ENCODE results near the gene LDLRAD2. TPM values are rescaled to one million over a fixed set of nuclear protein-coding genes. Genes with fewer than 3 reads are reported as not detected.

The LDLRAD2 gene
- polyA plus RNA-seq, 1 of the 3 experiments (the other 2 are of a cell fraction) = 0.02 TPM

DNA sequence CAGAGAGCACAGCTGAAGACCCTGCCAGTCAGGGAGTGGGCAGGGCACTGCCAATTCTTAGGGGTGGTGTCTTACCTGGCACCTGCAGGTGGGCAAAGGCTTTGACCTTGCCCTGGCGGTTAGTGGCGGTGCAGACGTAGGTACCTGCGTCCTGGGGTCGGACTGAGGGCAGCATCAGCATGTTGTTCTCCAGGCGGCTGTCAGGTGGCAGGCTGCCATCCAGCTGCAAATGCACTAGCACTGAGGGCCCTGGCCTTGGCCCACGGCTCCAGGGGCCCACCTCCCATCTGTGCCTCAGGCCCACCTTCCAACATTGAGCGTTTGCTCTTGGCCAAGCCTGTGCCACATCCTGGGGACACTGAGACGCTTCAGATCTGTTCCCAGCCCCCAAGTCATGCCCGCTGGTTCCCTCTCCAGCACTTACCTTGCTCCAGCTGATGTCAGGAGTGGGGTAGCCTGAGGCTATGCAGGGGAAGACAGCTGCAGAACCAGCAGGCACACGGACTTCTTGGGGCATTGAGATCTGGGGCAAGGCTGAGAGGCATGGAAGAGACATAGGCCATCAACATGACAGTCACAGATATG, 21.4 kb downstream of the LDLRAD2 start:
- no peak for DNase-seq
- POLR2A ChIA-PET = no interaction called here
- Histone ChIP-seq H3K9me3 (no peaks in the 10 kb centered on the region), H3F3A (replicated peaks; ENCODE audit: insufficient read depth) (no peaks in the 10 kb centered on the region), H3K27ac (ENCODE audit: low read depth in 2 of 2, low read length in 1 of 2) (no peak overlapping the region), H3K9ac (no peak overlapping the region), H2AFZ (ENCODE audit: low read depth) (no peak overlapping the region), H3K79me2 (ENCODE audit: insufficient read depth) (no peaks in the 10 kb centered on the region), H3K4me3 (ENCODE audit: low read depth in 2 of 2, low read length in 1 of 2) (no peak overlapping the region; a peak in 1 of 4 replicates), H4K20me1 (ENCODE audit: insufficient read depth) (no peaks in the 10 kb centered on the region), H3K9me2 (no peaks in the 10 kb centered on the region), H3K27me3 (ENCODE audit: insufficient read depth) (no peaks in the 10 kb centered on the region), H3K4me2 (no peak overlapping the region), H3K4me1 (ENCODE audit: control insufficient read depth in 1 of 2, insufficient read depth in 2 of 2, low read depth in 1 of 2, low read length in 1 of 2) (no peaks in the 10 kb centered on the region), H3K36me3 (replicated peaks in 1 of 2; ENCODE audit: control insufficient read depth in 1 of 2, insufficient read depth in 2 of 2, low read length in 1 of 2) (peaks cover 25 to 39% of the 10 kb centered on the region in 2 experiments)
- no peak for TF ChIP-seq FOXJ3 (CRISPR knock-in tag; IDR thresholded peaks at IDR 0.05)
- TF ChIP-seq, protein P1, sequence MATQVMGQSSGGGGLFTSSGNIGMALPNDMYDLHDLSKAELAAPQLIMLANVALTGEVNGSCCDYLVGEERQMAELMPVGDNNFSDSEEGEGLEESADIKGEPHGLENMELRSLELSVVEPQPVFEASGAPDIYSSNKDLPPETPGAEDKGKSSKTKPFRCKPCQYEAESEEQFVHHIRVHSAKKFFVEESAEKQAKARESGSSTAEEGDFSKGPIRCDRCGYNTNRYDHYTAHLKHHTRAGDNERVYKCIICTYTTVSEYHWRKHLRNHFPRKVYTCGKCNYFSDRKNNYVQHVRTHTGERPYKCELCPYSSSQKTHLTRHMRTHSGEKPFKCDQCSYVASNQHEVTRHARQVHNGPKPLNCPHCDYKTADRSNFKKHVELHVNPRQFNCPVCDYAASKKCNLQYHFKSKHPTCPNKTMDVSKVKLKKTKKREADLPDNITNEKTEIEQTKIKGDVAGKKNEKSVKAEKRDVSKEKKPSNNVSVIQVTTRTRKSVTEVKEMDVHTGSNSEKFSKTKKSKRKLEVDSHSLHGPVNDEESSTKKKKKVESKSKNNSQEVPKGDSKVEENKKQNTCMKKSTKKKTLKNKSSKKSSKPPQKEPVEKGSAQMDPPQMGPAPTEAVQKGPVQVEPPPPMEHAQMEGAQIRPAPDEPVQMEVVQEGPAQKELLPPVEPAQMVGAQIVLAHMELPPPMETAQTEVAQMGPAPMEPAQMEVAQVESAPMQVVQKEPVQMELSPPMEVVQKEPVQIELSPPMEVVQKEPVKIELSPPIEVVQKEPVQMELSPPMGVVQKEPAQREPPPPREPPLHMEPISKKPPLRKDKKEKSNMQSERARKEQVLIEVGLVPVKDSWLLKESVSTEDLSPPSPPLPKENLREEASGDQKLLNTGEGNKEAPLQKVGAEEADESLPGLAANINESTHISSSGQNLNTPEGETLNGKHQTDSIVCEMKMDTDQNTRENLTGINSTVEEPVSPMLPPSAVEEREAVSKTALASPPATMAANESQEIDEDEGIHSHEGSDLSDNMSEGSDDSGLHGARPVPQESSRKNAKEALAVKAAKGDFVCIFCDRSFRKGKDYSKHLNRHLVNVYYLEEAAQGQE (IDR thresholded peaks at IDR 0.05; ENCODE audit: low read depth, low read length) = no peak
- no peak for TF ChIP-seq POLR2AphosphoS5 (IDR thresholded peaks at IDR 0.05; ENCODE audit: low read depth, low read length)
- no peak for TF ChIP-seq JUND (IDR thresholded peaks at IDR 0.05)
- TF ChIP-seq, protein P2, sequence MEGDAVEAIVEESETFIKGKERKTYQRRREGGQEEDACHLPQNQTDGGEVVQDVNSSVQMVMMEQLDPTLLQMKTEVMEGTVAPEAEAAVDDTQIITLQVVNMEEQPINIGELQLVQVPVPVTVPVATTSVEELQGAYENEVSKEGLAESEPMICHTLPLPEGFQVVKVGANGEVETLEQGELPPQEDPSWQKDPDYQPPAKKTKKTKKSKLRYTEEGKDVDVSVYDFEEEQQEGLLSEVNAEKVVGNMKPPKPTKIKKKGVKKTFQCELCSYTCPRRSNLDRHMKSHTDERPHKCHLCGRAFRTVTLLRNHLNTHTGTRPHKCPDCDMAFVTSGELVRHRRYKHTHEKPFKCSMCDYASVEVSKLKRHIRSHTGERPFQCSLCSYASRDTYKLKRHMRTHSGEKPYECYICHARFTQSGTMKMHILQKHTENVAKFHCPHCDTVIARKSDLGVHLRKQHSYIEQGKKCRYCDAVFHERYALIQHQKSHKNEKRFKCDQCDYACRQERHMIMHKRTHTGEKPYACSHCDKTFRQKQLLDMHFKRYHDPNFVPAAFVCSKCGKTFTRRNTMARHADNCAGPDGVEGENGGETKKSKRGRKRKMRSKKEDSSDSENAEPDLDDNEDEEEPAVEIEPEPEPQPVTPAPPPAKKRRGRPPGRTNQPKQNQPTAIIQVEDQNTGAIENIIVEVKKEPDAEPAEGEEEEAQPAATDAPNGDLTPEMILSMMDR (IDR thresholded peaks at IDR 0.05) = no peak
- TF ChIP-seq, protein P3, sequence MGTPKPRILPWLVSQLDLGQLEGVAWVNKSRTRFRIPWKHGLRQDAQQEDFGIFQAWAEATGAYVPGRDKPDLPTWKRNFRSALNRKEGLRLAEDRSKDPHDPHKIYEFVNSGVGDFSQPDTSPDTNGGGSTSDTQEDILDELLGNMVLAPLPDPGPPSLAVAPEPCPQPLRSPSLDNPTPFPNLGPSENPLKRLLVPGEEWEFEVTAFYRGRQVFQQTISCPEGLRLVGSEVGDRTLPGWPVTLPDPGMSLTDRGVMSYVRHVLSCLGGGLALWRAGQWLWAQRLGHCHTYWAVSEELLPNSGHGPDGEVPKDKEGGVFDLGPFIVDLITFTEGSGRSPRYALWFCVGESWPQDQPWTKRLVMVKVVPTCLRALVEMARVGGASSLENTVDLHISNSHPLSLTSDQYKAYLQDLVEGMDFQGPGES (IDR thresholded peaks at IDR 0.05; ENCODE audit: low read depth, low read length) = no peak
- TF ChIP-seq CHD2 (IDR thresholded peaks at IDR 0.05; ENCODE audit: low read length, partially characterized antibody) = no peak
- no peak for TF ChIP-seq GATA2 (CRISPR knock-in tag; IDR thresholded peaks at IDR 0.05)
- TF ChIP-seq FOXM1 (IDR thresholded peaks at IDR 0.05; ENCODE audit: low read depth) = no peak
- TF ChIP-seq TCF12 (IDR thresholded peaks at IDR 0.05) = no peak
- TF ChIP-seq RXRA (IDR thresholded peaks at IDR 0.05; ENCODE audit: borderline replicate concordance, low read depth) = no peak
- TF ChIP-seq, protein P4, sequence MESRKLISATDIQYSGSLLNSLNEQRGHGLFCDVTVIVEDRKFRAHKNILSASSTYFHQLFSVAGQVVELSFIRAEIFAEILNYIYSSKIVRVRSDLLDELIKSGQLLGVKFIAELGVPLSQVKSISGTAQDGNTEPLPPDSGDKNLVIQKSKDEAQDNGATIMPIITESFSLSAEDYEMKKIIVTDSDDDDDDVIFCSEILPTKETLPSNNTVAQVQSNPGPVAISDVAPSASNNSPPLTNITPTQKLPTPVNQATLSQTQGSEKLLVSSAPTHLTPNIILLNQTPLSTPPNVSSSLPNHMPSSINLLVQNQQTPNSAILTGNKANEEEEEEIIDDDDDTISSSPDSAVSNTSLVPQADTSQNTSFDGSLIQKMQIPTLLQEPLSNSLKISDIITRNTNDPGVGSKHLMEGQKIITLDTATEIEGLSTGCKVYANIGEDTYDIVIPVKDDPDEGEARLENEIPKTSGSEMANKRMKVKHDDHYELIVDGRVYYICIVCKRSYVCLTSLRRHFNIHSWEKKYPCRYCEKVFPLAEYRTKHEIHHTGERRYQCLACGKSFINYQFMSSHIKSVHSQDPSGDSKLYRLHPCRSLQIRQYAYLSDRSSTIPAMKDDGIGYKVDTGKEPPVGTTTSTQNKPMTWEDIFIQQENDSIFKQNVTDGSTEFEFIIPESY (IDR thresholded peaks at IDR 0.05; ENCODE audit: borderline replicate concordance, low read depth) = no peak
- TF ChIP-seq RAD21 (IDR thresholded peaks at IDR 0.05; ENCODE audit: low read length) = no peak
- TF ChIP-seq GABPA (IDR thresholded peaks at IDR 0.05; ENCODE audit: low read depth) = no peak
- TF ChIP-seq MXI1 (IDR thresholded peaks at IDR 0.05; ENCODE audit: low read depth, low read length) = no peak
- no peak for TF ChIP-seq SIN3A (IDR thresholded peaks at IDR 0.05; ENCODE audit: borderline replicate concordance, low read depth, low read length)
- no peak for TF ChIP-seq FOSL2 (IDR thresholded peaks at IDR 0.05; ENCODE audit: borderline replicate concordance, low read depth)
- TF ChIP-seq, protein P5, sequence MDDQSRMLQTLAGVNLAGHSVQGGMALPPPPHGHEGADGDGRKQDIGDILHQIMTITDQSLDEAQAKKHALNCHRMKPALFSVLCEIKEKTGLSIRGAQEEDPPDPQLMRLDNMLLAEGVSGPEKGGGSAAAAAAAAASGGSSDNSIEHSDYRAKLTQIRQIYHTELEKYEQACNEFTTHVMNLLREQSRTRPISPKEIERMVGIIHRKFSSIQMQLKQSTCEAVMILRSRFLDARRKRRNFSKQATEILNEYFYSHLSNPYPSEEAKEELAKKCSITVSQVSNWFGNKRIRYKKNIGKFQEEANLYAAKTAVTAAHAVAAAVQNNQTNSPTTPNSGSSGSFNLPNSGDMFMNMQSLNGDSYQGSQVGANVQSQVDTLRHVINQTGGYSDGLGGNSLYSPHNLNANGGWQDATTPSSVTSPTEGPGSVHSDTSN (IDR thresholded peaks at IDR 0.05) = no peak
- TF ChIP-seq EZH2phosphoT487 (IDR thresholded peaks at IDR 0.05; ENCODE audit: borderline replicate concordance, low read depth) = no peak
- TF ChIP-seq TAF1 (IDR thresholded peaks at IDR 0.05; ENCODE audit: borderline replicate concordance, low read depth, low read length) = no peak
- WGBS (ENCODE audit: low lambda C conversion rate) = 94% methylated on average over 3 of the region's 11 CpGs
- CTCF ChIA-PET = no interaction called here

All from SK-N-SH (cell line).